GM21737 (cell line): ENCODE data around the gene CPA5.

Experiments
- ATAC-seq: cut with Tn5 transposase; IDR thresholded peaks from one replicate; pipeline ENCODE4 v1.9.1; 2021; ENCODE audit warnings: mild to moderate bottlenecking, moderate library complexity; ENCODE audit not compliant: unreplicated experiment

The CPA5 gene

DNA sequence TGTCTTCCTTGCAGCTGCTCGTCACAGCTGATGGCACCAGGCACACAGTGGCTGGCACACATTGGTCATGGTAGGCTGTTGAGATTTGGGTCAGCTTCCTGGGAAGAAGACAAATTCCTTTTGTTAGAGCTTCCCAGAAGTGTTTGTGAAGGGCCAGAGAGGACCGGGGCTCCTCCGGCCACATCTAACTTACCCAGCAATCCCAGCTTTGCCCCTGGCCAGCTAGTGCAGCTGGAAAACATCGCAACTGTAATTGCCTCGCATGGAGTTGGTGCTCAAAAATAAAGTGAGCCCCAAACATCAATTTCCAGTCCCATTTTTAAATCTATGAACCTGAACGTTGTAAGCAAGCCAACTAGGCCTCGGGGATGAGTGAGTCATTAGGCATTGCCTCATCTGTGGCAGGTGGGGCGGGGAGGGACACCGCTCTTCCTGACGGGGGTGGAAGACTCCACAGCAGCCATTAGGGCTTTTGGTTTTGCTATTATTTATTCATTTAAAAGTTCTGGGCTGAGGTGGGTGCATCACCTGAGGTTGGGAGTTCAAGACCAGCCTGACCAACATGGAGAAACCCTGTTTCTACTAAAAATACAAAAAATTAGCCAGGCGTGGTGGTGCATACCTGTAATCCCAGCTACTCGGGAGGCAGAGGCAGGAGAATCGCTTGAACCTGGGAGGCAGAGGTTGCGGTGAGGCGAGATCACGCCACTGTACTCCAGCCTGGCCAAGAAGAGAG is 12.4 kb downstream of the CPA5 start:
- no peak for ATAC-seq

DNA sequence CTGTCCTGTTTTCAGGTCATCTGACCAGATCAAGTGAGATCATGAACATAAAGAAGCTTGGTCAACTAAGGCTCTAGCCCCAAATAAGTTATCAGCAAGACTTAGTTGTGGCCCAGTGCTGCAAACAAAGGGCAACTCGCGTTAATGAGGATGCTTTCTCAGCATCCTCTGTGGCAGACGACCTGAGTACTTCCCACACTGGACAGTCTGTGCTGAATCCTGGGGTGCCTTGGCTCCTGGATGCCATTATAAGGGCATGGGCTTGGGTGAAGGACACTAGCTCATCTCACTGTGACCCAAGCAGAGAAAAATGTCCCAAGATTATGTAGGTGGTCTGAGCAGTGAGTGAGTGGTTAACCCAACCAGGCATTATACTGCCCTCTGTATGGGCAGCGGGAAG is 13.9 kb downstream of the CPA5 start:
- no peak for ATAC-seq

- ATAC-seq, result no peak
Measured at GRCh38 chr7:130359276-130359857, 14.8 kb downstream of the CPA5 start.

DNA sequence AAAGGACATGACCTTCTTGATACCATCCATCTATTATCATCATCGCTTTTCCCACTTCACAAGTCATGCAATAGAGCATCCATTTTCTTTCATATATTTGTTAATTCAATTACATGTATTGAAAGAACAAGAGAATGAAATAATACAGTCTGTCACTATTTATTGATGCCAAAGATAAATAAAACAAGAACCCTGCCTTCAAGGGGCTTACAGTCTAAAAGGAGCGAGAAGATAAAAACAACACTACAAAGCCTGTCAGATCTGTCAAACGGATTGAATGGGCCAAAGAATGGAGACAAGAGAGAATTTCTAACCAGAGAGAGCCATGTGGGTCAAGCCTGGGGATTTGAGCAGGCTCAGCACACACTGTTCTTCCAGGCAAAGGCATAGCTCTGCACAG is 15.9 kb downstream of the CPA5 start:
- ATAC-seq, result no peak

DNA sequence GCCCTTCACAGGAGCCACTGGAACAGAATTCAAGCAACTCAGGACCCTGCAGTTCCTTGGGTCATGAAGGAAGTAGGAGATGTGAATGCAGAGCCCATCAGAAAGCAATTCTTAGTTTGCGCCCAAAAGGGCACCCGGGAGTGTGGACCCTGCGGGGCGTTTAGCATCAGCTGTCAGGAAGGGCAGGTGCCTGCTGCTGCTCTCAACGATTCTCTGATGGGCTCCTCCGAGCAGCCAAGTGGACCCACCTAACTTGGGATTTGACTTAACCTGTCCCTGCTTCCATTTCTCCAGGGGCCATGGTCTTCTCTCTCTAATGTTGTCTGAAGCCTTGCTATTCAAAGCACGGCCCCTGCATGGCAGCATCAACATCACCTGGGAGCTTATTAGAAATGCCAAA is 17.1 kb downstream of the CPA5 start:
- ATAC-seq, result no peak

DNA sequence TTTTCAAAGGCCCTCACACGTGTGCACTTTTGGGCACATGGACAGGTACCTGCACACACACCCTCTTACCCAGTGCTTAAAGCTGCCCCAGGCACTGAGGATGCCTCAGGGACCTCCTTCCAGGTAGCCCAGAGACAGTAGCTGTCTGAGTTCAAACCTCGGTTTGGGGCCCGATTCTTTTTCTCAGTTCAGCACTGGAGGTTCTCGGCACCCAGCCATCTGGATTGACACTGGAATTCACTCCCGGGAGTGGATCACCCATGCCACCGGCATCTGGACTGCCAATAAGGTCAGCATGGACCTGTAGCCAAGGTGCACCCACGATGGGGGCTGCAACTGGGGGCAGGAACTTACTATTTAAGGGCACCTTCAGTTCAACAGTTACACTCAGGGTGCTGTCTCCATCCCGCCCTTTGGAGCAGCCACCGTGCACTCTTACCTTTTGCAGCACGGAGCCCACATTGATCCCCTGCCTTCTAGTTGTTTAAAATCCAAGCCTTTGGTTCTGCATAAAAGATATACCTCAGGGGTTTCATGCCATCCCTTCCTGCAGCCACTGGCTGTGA is 17.7 kb downstream of the CPA5 start:
- ATAC-seq, result no peak

GRCh38 chr7:130363026-130363847 is 18.6 kb downstream of the CPA5 start:
- ATAC-seq, result no peak

- no peak for ATAC-seq
Measured at GRCh38 chr7:130364451-130364850, 19.8 kb downstream of the CPA5 start.

DNA sequence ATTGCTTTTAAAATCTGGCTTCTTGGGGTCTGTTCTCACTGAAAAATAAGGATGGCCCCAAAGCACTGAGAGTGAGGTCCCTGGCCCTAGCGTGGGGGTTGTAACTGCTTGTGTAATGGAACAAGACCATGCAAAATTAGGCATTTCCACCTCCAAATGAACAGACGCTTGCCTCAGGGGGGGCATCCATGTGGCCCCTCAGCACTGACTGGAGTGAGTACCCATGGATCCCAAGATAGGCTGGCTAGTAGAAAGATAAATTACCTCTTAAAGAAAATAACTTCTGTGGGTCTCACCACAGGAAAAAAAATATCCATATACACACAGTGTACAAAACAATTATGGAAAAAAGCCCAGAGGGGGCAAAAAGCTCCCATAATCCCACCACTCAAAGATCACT is 20.5 kb downstream of the CPA5 start:
- ATAC-seq, result no peak

GRCh38 chr7:130365511-130366441 is 21.2 kb downstream of the CPA5 start:
- ATAC-seq, result no peak

GRCh38 chr7:130366564-130366963 is 21.9 kb downstream of the CPA5 start:
- no peak for ATAC-seq

GRCh38 chr7:130367088-130367755 is 22.6 kb downstream of the CPA5 start:
- ATAC-seq, result no peak

DNA sequence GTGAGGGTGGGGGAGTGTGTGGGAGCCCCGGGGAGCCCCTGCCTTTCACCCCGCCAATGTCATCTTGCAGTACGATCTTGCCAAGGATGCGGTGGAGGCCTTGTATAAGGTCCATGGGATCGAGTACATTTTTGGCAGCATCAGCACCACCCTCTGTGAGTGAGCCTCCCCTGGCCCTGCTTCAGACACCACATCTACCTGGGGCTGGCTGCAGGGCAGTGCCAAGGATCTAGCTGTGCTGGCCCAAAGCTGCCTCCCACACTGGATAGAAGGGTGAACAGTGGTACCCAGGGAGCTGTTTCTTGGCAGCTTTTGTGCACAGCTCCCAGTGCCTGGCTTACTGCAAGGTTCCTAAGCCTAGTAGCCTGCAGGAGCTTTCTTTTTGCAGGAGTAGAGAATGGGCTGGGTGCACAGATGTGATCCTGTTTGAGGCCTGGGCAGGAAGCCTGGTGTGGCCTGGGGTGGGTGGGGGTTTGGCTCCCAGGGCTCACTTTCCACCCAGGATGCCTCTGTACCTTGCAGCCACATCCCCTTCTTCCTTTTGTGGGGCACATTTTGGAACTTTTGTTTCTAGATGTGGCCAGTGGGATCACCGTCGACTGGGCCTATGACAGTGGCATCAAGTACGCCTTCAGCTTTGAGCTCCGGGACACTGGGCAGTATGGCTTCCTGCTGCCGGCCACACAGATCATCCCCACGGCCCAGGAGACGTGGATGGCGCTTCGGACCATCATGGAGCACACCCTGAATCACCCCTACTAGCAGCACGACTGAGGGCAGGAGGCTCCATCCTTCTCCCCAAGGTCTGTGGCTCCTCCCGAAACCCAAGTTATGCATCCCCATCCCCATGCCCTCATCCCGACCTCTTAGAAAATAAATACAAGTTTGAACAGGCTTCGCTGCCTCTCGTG is 23.5 kb downstream of the CPA5 start:
- no peak for ATAC-seq

GRCh38 chr7:130369110-130369711 is 24.6 kb downstream of the CPA5 start:
- no peak for ATAC-seq

DNA sequence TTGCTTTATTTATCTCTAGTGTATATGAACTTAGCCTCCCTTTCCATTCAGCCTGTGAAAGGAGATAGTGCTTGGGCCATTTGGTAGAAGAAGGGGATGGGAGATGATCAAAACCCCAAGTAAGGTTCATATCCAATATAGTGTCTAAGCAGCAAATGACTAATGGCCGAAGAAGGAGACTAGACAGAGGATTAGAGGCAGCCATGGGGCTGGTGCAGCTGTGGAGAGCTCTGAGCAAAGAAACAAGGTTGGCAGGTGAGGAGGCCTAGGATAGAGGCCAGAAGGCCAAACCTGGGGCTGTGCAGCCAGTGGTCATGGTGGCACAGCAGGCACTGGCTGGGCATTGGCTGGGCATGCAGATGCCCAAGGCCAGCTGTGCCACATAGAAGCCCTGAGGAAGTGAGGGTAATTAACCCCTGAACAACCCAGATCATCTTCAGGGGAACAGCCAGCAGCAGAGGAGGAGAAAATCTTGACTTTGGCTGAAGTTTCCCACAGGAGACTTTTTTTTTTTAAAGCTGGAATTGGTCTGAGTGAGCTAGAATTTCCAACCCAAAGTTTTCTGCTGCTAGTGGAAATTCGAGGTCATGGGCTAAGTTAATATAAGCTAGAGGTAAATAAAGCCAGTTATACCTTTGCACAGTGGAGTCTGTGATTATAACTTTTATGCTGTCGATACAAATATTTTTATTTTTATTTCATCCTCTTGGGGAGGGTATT is 25.4 kb downstream of the CPA5 start:
- no peak for ATAC-seq

DNA sequence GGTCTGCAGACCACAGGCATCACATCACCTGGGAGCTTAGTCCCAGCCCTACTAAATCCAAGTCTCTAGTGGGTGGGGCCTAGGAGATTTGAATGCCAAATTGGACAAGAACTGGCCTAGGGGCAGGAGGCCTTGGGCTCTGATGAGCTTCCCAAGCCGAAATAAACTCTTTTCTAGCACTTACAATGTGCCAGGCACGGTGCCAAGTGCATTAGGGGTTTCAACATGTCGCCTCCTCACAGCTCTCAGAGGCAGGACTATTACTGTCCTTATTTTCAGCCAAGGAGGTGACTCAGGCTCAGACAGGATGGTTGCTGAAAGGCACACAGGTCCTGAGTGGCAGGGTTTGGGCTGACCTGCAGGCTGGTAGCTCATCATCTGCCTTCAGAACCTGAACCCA is 26.4 kb downstream of the CPA5 start:
- no peak for ATAC-seq

DNA sequence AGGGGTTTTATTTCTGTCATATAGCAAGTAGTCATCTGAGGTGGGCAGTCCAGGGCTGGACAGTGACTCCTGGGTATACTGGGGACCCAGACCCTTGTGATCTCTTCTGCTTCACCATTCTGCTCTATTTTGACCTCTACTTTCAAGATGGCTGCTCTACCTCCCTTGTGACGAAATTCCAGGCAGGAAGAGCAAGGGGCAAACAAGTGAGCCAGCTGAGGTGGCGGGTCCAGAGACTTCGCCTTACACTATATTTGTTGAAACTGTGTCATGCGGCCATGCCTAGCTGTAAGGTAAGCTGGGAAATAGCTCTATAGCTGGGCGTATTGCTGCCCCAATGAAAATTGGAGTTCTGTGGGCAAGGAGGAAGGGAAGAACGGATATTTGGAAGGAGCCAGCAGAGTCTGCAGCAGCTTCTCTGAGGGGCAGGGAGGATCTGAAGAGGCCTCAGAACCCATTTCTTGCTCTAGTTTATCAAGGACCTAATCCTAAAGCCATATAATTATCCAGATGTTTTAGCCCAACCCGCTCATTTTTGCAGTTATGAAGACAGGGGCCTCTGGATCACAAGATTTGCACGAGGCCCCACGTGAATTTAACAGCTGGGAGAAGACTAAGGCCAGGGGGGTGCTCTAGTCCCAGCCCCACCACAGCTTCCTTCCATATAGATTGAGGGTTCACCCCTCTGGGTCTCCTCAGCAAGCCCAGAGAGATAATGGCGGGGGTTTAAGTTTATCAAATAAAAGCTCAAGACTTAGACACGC is 28.0 kb downstream of the CPA5 start:
- no peak for ATAC-seq
